GM10847 (cell line): Measurements from ENCODE around the gene COL5A3.

Experiments used
- POLR2A ChIP-seq: IDR thresholded peaks from 2 replicates; pipeline ENCODE4 v1.6.1; 2011; ENCODE audit not compliant: insufficient read length; ENCODE audit errors: extremely low read depth

The COL5A3 gene

GRCh38 chr19:10010247-10010691 is at the start of gene COL5A3:
TSS of gene COL5A3 (minus strand) at chr19:10010504. CDS start at chr19:10010385, 119 bp downstream.
- TF ChIP-seq POLR2A, result no peak

- no peak for TF ChIP-seq POLR2A
Observed at GRCh38 chr19:10052602-10053360, 42.5 kb upstream of the COL5A3 start.

- no peak for TF ChIP-seq POLR2A
Observed at GRCh38 chr19:10049626-10050025, 39.3 kb upstream of the COL5A3 start.

- no peak for TF ChIP-seq POLR2A
Observed at GRCh38 chr19:10045371-10045770, 35.1 kb upstream of the COL5A3 start.

- no peak for TF ChIP-seq POLR2A
Observed at GRCh38 chr19:10044390-10044789, 34.1 kb upstream of the COL5A3 start.

GRCh38 chr19:10043286-10043927 is 33.1 kb upstream of the COL5A3 start:
- no peak for TF ChIP-seq POLR2A

- no peak for TF ChIP-seq POLR2A
Observed at GRCh38 chr19:10037809-10038208, 27.5 kb upstream of the COL5A3 start.

GRCh38 chr19:10037367-10037766 is 27.1 kb upstream of the COL5A3 start:
- no peak for TF ChIP-seq POLR2A

- TF ChIP-seq POLR2A, result no peak
Observed at GRCh38 chr19:10036601-10037071, 26.3 kb upstream of the COL5A3 start.

- TF ChIP-seq POLR2A, result no peak
Observed at GRCh38 chr19:10033614-10034013, 23.3 kb upstream of the COL5A3 start.

GRCh38 chr19:10027158-10027997 is 17.1 kb upstream of the COL5A3 start:
- TF ChIP-seq POLR2A, result no peak

- no peak for TF ChIP-seq POLR2A
Observed at GRCh38 chr19:10026744-10027143, 16.4 kb upstream of the COL5A3 start.

GRCh38 chr19:10021863-10022262 is 11.6 kb upstream of the COL5A3 start:
- no peak for TF ChIP-seq POLR2A

GRCh38 chr19:10021446-10021845 is 11.1 kb upstream of the COL5A3 start:
- no peak for TF ChIP-seq POLR2A

- no peak for TF ChIP-seq POLR2A
Observed at GRCh38 chr19:10020851-10021250, 10.5 kb upstream of the COL5A3 start.

- no peak for TF ChIP-seq POLR2A
Observed at GRCh38 chr19:10019246-10019645, 8.9 kb upstream of the COL5A3 start.

- no peak for TF ChIP-seq POLR2A
Observed at GRCh38 chr19:10018786-10019185, 8.5 kb upstream of the COL5A3 start.
